ENCODE results near the gene NIN.

Gene NIN, protein sequence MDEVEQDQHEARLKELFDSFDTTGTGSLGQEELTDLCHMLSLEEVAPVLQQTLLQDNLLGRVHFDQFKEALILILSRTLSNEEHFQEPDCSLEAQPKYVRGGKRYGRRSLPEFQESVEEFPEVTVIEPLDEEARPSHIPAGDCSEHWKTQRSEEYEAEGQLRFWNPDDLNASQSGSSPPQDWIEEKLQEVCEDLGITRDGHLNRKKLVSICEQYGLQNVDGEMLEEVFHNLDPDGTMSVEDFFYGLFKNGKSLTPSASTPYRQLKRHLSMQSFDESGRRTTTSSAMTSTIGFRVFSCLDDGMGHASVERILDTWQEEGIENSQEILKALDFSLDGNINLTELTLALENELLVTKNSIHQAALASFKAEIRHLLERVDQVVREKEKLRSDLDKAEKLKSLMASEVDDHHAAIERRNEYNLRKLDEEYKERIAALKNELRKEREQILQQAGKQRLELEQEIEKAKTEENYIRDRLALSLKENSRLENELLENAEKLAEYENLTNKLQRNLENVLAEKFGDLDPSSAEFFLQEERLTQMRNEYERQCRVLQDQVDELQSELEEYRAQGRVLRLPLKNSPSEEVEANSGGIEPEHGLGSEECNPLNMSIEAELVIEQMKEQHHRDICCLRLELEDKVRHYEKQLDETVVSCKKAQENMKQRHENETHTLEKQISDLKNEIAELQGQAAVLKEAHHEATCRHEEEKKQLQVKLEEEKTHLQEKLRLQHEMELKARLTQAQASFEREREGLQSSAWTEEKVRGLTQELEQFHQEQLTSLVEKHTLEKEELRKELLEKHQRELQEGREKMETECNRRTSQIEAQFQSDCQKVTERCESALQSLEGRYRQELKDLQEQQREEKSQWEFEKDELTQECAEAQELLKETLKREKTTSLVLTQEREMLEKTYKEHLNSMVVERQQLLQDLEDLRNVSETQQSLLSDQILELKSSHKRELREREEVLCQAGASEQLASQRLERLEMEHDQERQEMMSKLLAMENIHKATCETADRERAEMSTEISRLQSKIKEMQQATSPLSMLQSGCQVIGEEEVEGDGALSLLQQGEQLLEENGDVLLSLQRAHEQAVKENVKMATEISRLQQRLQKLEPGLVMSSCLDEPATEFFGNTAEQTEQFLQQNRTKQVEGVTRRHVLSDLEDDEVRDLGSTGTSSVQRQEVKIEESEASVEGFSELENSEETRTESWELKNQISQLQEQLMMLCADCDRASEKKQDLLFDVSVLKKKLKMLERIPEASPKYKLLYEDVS (N-terminal part only)

GRCh38 chr14:50830932-50831725, at the start of gene NIN:
Gene NIN (minus strand): TSS chr14:50831162. CDS start chr14:50822056, 9,106 bp downstream.
- DNase-seq (ENCODE audit: low spot score in 2 of 2) (peak; percentile 55 to 59), ATAC-seq (replicated peaks; ENCODE audit: extremely low read depth, poor library complexity, severe bottlenecking) (peak; percentile 77)
- Mint-ChIP-seq H3K9me3 (no peaks in the 10 kb centered on the region), H3K27me3 (no peaks in the 10 kb centered on the region), H3K4me3 (peak within 1 kb of the TSS; percentile 92), H3K36me3 (ENCODE audit: insufficient read depth) (peaks cover 21% of the 10 kb centered on the region), H3K4me1 (peaks cover 68% of the 10 kb centered on the region), H3K27ac (ENCODE audit: low read depth) (peak within 1 kb of the TSS; percentile 97)

- Mint-ChIP-seq H3K9me3 (no peaks in the 10 kb centered on the region), H3K4me1 (peaks cover 30% of the 10 kb centered on the region), H3K36me3 (ENCODE audit: insufficient read depth) (peaks cover 3% of the 10 kb centered on the region), H3K4me3 (peak overlapping the region; percentile 35), H3K27ac (ENCODE audit: low read depth) (no peak overlapping the region), H3K27me3 (peaks cover 52% of the 10 kb centered on the region)
- DNase-seq (ENCODE audit: low spot score in 2 of 2) (peak; percentile 25 to 34), ATAC-seq (replicated peaks; ENCODE audit: extremely low read depth, poor library complexity, severe bottlenecking) (peak; percentile 92)
Measured at GRCh38 chr14:50875359-50876070, 44.6 kb upstream of the NIN start.

- ATAC-seq (replicated peaks; ENCODE audit: extremely low read depth, poor library complexity, severe bottlenecking) (no peak), DNase-seq (ENCODE audit: low spot score in 2 of 2) (no peak)
- no peak overlapping the region for H3K27ac Mint-ChIP-seq (ENCODE audit: low read depth)
- H3K27me3 Mint-ChIP-seq, result peaks cover 52% of the 10 kb centered on the region
- H3K4me3 Mint-ChIP-seq, result peak overlapping the region; percentile 35
- H3K9me3 Mint-ChIP-seq, result no peaks in the 10 kb centered on the region
- peaks cover 3% of the 10 kb centered on the region for H3K36me3 Mint-ChIP-seq (ENCODE audit: insufficient read depth)
- H3K4me1 Mint-ChIP-seq, result peaks cover 32% of the 10 kb centered on the region
Measured at GRCh38 chr14:50874757-50875156, 43.8 kb upstream of the NIN start.

GRCh38 chr14:50871914-50872732, 41.2 kb upstream of the NIN start, which contains the start of gene ABHD12B:
Gene ABHD12B (plus strand): TSS chr14:50872053. CDS start chr14:50872175, 122 bp downstream.
- Mint-ChIP-seq H3K27ac (ENCODE audit: low read depth) (no peak within 1 kb of the TSS), H3K27me3 (peaks cover 74% of the 10 kb centered on the region), H3K4me3 (no peak within 1 kb of the TSS), H3K36me3 (ENCODE audit: insufficient read depth) (peaks cover 3% of the 10 kb centered on the region), H3K4me1 (peaks cover 32% of the 10 kb centered on the region), H3K9me3 (no peaks in the 10 kb centered on the region)
- ATAC-seq (replicated peaks; ENCODE audit: extremely low read depth, poor library complexity, severe bottlenecking) (no peak), DNase-seq (ENCODE audit: low spot score in 2 of 2) (no peak)

DNA sequence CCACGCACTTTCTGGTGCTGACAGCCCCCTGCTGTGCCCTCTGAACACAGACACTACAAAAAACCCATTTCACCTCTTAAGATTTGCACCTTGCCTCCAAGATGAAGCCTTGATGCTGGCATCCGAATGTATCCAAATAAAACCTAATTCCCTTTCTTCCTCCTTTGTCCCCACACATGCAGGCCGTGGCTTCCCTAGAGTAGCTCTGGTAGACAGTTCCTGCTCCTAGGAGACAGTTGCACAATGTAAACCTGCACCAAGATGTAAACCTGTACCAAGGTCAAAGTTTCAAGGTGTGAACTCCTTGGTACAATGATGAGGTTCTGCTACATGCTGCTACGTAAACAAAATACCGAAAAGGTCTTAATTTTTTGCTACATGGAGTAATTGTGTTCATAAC, 40.3 kb upstream of the NIN start:
- Mint-ChIP-seq H3K4me1 (peaks cover 30% of the 10 kb centered on the region), H3K27me3 (peaks cover 79% of the 10 kb centered on the region), H3K36me3 (ENCODE audit: insufficient read depth) (peaks cover 3% of the 10 kb centered on the region), H3K4me3 (no peak overlapping the region), H3K9me3 (no peaks in the 10 kb centered on the region), H3K27ac (ENCODE audit: low read depth) (no peak overlapping the region)
- ATAC-seq (replicated peaks; ENCODE audit: extremely low read depth, poor library complexity, severe bottlenecking), result no peak
- DNase-seq (ENCODE audit: low spot score in 2 of 2), result no peak

- no peak overlapping the region for H3K27ac Mint-ChIP-seq (ENCODE audit: low read depth)
- H3K4me3 Mint-ChIP-seq, result no peak overlapping the region
- ATAC-seq (replicated peaks; ENCODE audit: extremely low read depth, poor library complexity, severe bottlenecking), result no peak
- DNase-seq (ENCODE audit: low spot score in 2 of 2), result no peak
- H3K9me3 Mint-ChIP-seq, result no peaks in the 10 kb centered on the region
- H3K4me1 Mint-ChIP-seq, result peaks cover 2% of the 10 kb centered on the region
- H3K27me3 Mint-ChIP-seq, result peaks cover 54% of the 10 kb centered on the region
- no peaks in the 10 kb centered on the region for H3K36me3 Mint-ChIP-seq (ENCODE audit: insufficient read depth)
Measured at GRCh38 chr14:50865391-50866076, 34.6 kb upstream of the NIN start.

GRCh38 chr14:50864946-50865345, 34.0 kb upstream of the NIN start:
- DNase-seq (ENCODE audit: low spot score in 2 of 2) (no peak), ATAC-seq (replicated peaks; ENCODE audit: extremely low read depth, poor library complexity, severe bottlenecking) (no peak)
- Mint-ChIP-seq H3K27me3 (peaks cover 49% of the 10 kb centered on the region), H3K4me3 (no peak overlapping the region), H3K4me1 (no peaks in the 10 kb centered on the region), H3K9me3 (no peaks in the 10 kb centered on the region), H3K27ac (ENCODE audit: low read depth) (no peak overlapping the region), H3K36me3 (ENCODE audit: insufficient read depth) (no peaks in the 10 kb centered on the region)

DNA sequence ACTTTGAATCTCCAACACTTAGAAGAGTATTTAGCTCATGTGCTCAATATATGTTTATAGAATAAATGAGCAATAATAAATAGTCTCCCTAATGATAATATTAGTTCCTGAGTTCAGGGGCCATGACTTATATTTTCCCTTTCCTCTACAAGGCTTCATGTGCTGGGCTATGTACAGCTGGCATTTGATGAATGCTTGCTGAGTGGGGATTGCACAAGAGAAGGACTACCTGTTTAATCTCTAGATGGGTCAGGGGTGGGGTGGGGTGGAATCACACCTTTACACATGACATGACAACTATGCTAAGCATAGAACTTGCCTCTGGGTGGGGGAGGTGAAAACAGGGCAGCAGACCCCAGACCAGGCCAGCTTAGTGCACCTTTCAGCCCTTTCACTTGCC, 33.3 kb upstream of the NIN start:
- no peaks in the 10 kb centered on the region for H3K9me3 Mint-ChIP-seq
- H3K27me3 Mint-ChIP-seq, result peaks cover 41% of the 10 kb centered on the region
- DNase-seq (ENCODE audit: low spot score in 2 of 2) (no peak), ATAC-seq (replicated peaks; ENCODE audit: extremely low read depth, poor library complexity, severe bottlenecking) (no peak)
- H3K4me3 Mint-ChIP-seq, result no peak overlapping the region
- no peaks in the 10 kb centered on the region for H3K36me3 Mint-ChIP-seq (ENCODE audit: insufficient read depth)
- no peaks in the 10 kb centered on the region for H3K4me1 Mint-ChIP-seq
- no peak overlapping the region for H3K27ac Mint-ChIP-seq (ENCODE audit: low read depth)

DNA sequence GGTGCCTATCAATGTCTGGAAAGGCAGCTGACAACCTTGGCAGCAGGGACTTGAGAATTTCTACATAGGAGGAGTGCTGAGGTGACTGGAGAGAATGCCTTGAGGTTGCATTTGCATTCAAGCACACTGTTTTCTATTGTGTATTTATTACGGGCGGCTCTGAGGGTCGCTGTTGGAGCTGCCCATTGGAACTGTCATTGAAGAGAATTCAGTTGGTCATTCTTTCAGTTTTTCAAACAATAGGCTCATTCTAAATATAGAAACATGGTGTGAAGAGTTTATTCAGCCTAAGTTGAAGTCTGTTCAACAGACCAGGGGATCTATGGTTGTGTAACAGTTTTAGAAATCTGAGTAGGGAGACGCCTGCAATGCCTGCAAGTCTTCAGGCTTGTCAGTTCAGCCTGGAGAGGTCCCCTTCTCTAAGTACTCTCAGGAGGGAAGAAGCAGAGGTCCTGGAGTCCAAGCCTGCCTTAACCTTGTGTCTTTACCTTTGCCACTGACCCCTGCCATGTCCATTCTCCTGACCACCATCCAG, 31.1 kb upstream of the NIN start:
- peaks cover 2% of the 10 kb centered on the region for H3K36me3 Mint-ChIP-seq (ENCODE audit: insufficient read depth)
- H3K9me3 Mint-ChIP-seq, result no peaks in the 10 kb centered on the region
- no peak for ATAC-seq (replicated peaks; ENCODE audit: extremely low read depth, poor library complexity, severe bottlenecking)
- DNase-seq (ENCODE audit: low spot score in 2 of 2), result no peak
- H3K27me3 Mint-ChIP-seq, result peaks cover 20% of the 10 kb centered on the region
- H3K27ac Mint-ChIP-seq (ENCODE audit: low read depth), result no peak overlapping the region
- H3K4me3 Mint-ChIP-seq, result no peak overlapping the region
- H3K4me1 Mint-ChIP-seq, result no peaks in the 10 kb centered on the region

- ATAC-seq (replicated peaks; ENCODE audit: extremely low read depth, poor library complexity, severe bottlenecking), result peak; percentile 78
- Mint-ChIP-seq H3K36me3 (ENCODE audit: insufficient read depth) (peaks cover 2% of the 10 kb centered on the region), H3K4me1 (no peaks in the 10 kb centered on the region), H3K27ac (ENCODE audit: low read depth) (peak overlapping the region; percentile 75), H3K4me3 (peak overlapping the region; percentile 88), H3K27me3 (peaks cover 6% of the 10 kb centered on the region), H3K9me3 (no peaks in the 10 kb centered on the region)
- peak; percentile 86 to 91 for DNase-seq (ENCODE audit: low spot score in 2 of 2)
Measured at GRCh38 chr14:50860478-50861086, 29.6 kb upstream of the NIN start.
